ENCODE results near the gene TSPAN18. TPM values are rescaled to one million over a fixed set of nuclear protein-coding genes. Genes with fewer than 3 reads are reported as not detected.

The TSPAN18 gene
- total RNA-seq, 1 experiment from 2014 or later = 0.77 TPM

DNA sequence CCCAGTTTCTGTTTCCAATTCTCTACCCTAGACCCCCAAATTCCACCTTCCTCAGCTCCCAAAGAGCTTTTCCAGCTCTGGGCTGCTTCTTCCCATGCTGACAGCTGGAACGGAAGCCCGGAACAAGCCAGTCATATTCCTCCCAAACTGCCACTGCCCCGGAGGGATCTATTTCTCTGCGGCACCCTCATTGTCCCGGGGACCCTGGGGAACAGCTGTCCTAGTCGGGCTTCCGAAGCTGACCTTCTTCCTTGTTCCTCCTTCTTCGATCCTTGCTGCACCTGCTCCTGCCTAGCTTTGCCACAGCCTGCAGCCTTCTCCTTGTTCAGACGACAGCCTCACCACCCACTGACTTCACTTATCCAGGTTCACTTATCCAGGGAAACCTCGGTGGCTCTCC lies 105.7 kb downstream of the TSPAN18 start:
- H3K27me3 Mint-ChIP-seq (ENCODE audit: insufficient read depth, unreplicated experiment) = peaks cover 33% of the 10 kb centered on the region
- H3K4me3 Mint-ChIP-seq (ENCODE audit: unreplicated experiment) = no peak overlapping the region
- no peak for DNase-seq (ENCODE audit: unreplicated experiment)
- intact Hi-C loops (cut with micrococcal nuclease) = no loop called here
- ChIA-PET POLR2A (interaction anchor here (1.6 kb wide), 1 partner anchor 13 kb away, joined by 3 read pairs; no protein-coding TSS in a partner anchor), CTCF (interaction anchor here (0.7 kb wide), 1 partner anchor 292 kb away, joined by 3 read pairs; no protein-coding TSS in a partner anchor)
- H3K4me1 Mint-ChIP-seq (ENCODE audit: insufficient read depth, unreplicated experiment) = no peaks in the 10 kb centered on the region
- H3K9me3 Mint-ChIP-seq (ENCODE audit: unreplicated experiment) = no peaks in the 10 kb centered on the region
- TF ChIP-seq, protein P1, sequence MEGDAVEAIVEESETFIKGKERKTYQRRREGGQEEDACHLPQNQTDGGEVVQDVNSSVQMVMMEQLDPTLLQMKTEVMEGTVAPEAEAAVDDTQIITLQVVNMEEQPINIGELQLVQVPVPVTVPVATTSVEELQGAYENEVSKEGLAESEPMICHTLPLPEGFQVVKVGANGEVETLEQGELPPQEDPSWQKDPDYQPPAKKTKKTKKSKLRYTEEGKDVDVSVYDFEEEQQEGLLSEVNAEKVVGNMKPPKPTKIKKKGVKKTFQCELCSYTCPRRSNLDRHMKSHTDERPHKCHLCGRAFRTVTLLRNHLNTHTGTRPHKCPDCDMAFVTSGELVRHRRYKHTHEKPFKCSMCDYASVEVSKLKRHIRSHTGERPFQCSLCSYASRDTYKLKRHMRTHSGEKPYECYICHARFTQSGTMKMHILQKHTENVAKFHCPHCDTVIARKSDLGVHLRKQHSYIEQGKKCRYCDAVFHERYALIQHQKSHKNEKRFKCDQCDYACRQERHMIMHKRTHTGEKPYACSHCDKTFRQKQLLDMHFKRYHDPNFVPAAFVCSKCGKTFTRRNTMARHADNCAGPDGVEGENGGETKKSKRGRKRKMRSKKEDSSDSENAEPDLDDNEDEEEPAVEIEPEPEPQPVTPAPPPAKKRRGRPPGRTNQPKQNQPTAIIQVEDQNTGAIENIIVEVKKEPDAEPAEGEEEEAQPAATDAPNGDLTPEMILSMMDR (IDR thresholded peaks at IDR 0.05; ENCODE audit: unreplicated experiment) = no peak
- H3K27ac Mint-ChIP-seq (ENCODE audit: low read depth, unreplicated experiment) = no peak overlapping the region
- no peaks in the 10 kb centered on the region for H3K36me3 Mint-ChIP-seq (ENCODE audit: insufficient read depth, unreplicated experiment)
- no TSS peak for BruUV-seq (replicated peaks)

DNA sequence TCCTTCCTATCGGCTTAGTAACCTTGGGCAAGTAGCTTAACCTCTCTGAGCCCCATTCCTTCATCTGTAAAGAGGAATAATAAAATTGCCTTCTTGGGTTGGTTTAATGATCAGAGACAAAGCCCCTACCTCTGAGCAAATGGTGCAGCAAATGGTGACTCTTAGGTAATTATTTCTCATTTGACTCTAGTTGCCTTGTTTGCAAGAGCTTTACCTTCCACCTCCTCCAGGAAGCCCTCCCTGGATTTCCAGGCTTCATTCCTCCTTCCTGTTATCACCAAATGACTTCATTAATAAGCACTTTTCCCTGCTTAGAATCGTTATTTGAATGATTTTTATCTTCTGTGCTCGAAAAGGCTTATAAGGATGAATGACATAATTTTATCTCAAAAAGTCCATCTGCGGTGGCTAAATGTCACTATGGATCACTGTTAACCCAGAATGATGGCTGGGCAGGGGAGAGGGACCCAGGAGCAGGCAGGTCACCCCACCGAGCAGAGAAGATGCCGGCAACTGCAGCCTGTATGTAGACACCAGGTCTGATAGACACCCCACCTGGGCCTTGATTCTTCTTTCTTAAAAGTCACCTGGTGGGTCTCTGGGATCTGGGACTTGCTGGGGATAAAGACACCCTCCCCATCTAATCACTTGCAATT lies 106.6 kb downstream of the TSPAN18 start:
- intact Hi-C loops (cut with micrococcal nuclease) = no loop called here
- H3K36me3 Mint-ChIP-seq (ENCODE audit: insufficient read depth, unreplicated experiment) = no peaks in the 10 kb centered on the region
- TF ChIP-seq, protein P1 (IDR thresholded peaks at IDR 0.05; ENCODE audit: unreplicated experiment) = no peak
- ChIA-PET POLR2A (interaction anchor here (1.6 kb wide), 1 partner anchor 12 kb away, joined by 3 read pairs; no protein-coding TSS in a partner anchor), CTCF (interaction anchor here (0.7 kb wide), 2 partner anchors 292 to 818 kb away, joined by 3 read pairs; no protein-coding TSS in a partner anchor)
- H3K4me1 Mint-ChIP-seq (ENCODE audit: insufficient read depth, unreplicated experiment) = no peaks in the 10 kb centered on the region
- DNase-seq (ENCODE audit: unreplicated experiment) = no peak
- BruUV-seq (replicated peaks) = no TSS peak
- H3K4me3 Mint-ChIP-seq (ENCODE audit: unreplicated experiment) = no peak overlapping the region
- no peak overlapping the region for H3K27ac Mint-ChIP-seq (ENCODE audit: low read depth, unreplicated experiment)
- H3K27me3 Mint-ChIP-seq (ENCODE audit: insufficient read depth, unreplicated experiment) = peaks cover 25% of the 10 kb centered on the region
- no peaks in the 10 kb centered on the region for H3K9me3 Mint-ChIP-seq (ENCODE audit: unreplicated experiment)

DNA sequence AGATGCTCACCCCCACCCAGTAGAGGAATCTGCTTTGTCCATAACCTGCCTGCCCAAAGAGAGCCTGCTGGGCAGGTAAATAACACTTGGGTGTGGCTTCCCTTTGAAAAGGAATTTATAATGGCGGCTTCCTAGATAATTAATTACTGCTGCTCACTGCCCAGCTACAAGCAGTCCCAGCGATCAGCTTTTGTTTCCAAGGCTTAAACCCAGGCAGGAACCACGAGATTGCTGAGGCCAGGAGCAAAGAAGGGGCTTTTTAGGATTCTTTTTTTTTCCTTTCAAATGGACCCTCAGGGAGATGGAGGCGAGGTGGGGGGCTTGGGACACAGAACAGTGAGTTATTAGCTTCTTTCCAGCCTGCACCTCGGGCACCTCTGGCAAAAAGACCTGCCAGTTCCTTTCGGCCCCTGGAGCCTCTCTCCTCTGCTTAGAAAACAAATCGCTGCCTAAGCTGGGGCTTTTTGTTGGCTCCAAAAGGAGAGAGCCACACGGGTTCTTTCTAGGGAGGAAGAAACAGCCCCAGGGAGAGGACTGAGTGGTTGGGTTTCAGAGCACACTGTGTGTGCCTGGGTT lies 107.2 kb downstream of the TSPAN18 start:
- intact Hi-C loops (cut with micrococcal nuclease) = no loop called here
- H3K4me1 Mint-ChIP-seq (ENCODE audit: insufficient read depth, unreplicated experiment) = no peaks in the 10 kb centered on the region

DNA sequence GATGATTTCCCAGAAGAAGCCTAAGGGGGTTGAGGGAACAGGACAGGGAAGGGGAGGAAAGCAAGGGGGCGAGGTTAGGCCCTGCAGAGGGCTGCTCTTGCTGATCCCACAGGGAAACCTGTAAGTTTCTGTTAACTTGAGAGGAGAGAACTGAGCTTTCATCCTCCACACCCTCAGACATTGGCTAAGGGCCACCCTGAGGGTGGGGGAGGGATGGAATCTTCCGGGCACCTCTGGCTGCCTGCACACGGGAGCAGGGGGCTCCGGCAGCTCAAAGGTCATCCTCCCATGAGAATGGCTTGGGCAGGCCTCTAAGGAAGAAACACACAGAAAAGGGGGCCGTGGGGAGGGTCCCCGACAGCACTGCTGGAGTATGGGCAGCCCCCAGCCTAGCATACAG lies 108.1 kb downstream of the TSPAN18 start:
- no peak for DNase-seq (ENCODE audit: unreplicated experiment)
- ChIA-PET POLR2A (no interaction called here), CTCF (no interaction called here)
- Mint-ChIP-seq H3K4me1 (ENCODE audit: insufficient read depth, unreplicated experiment) (no peaks in the 10 kb centered on the region), H3K36me3 (ENCODE audit: insufficient read depth, unreplicated experiment) (no peaks in the 10 kb centered on the region), H3K4me3 (ENCODE audit: unreplicated experiment) (no peak overlapping the region), H3K27ac (ENCODE audit: low read depth, unreplicated experiment) (no peak overlapping the region), H3K9me3 (ENCODE audit: unreplicated experiment) (no peaks in the 10 kb centered on the region), H3K27me3 (ENCODE audit: insufficient read depth, unreplicated experiment) (peaks cover 30% of the 10 kb centered on the region)
- BruUV-seq (replicated peaks) = no TSS peak
- TF ChIP-seq, protein P1 (IDR thresholded peaks at IDR 0.05; ENCODE audit: unreplicated experiment) = no peak
- intact Hi-C loops (cut with micrococcal nuclease) = no loop called here

More for the DNA sequence above, 107.2 kb downstream of the TSPAN18 start:
- DNase-seq (ENCODE audit: unreplicated experiment) = no peak
- TF ChIP-seq, protein P1 (IDR thresholded peaks at IDR 0.05; ENCODE audit: unreplicated experiment) = no peak
- no peaks in the 10 kb centered on the region for H3K36me3 Mint-ChIP-seq (ENCODE audit: insufficient read depth, unreplicated experiment)
- POLR2A ChIA-PET = no interaction called here
- CTCF ChIA-PET = interaction anchor here (0.7 kb wide), 2 partner anchors 9 to 818 kb away, joined by 3 read pairs; no protein-coding TSS in a partner anchor
- H3K4me3 Mint-ChIP-seq (ENCODE audit: unreplicated experiment) = no peak overlapping the region
- no TSS peak for BruUV-seq (replicated peaks)
- no peaks in the 10 kb centered on the region for H3K9me3 Mint-ChIP-seq (ENCODE audit: unreplicated experiment)
- no peak overlapping the region for H3K27ac Mint-ChIP-seq (ENCODE audit: low read depth, unreplicated experiment)
- peaks cover 25% of the 10 kb centered on the region for H3K27me3 Mint-ChIP-seq (ENCODE audit: insufficient read depth, unreplicated experiment)

Measured in MCF 10A (cell line).